ENCODE measurements around the gene IL36A.

DNA sequence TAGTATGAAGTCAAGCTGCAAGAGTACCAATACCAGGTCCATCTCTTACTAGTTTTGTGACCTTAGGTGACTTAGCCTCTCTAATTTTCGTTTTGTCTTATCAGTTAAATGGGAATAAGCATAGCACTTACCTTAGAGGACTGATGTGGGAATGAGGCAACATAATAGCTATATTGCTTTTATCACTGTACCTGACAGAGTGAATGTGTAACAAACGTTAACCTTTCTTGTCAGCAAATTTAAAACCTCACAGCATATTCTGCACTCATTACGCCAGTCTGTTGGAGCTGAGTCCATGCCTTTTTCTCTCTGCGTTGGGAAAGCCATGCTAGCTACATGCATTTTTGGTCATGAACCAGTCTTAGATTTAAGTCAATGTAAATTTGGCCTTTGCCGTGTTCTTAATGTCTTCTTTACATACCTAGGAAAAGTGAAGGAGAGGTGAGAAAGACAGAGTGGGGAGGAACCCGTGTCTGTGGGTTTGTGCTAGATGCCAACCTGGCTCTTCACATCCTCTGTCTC lies 47.2 kb downstream of the IL36A start, which contains the start of gene IL36B:
- no peak for TF ChIP-seq CTCF (conservative IDR thresholded peaks at IDR 0.05)
- no peak for TF ChIP-seq EZH2 (IDR thresholded peaks at IDR 0.05; ENCODE audit: low read depth)
